Activated CD4-positive, alpha-beta T cell treated with anti-CD3 and anti-CD28 coated beads, Interleukin-2, amount 50 U/mL, for 16 hours (primary cell): ENCODE results near the gene MT1H.

ENCODE experiments used
- DNase-seq: peaks from one replicate; pipeline ENCODE4 v3.0.0-alpha.2; 2020

MT1H gene

DNA sequence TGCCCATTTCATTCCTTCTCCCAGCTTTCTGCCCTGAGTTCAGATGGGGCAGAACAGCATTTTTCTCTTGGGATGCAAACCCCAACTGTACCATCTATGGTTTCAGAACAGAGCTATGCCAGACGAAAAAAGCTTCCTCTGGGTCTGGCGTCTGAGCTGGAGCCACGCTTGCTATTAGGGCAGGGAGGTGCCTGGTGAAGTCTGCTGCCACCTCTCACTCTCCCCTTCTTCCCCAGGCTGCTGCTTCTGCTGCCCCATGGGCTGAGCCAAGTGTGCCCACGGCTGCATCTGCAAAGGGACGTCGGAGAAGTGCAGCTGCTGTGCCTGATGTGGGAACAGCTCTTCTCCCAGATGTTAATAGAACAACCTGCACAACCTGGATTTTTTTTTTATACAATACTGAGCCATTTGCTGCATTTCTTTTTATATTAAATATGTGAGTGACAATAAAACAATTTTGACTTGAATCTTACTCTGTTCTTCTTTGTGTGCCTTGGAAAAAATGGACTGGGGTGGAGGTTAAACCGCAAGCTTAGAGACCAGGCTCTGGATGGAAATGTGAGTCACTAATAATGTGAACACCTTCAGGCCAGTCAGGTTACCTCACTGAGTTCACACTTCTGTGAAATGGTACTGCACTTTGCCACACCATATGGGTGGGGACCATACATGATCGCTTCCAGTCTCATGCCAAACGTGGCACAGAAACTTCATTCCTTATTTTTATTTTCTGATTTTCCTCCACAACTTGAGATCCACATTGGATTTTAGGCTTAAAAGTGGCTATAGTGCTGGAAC is 32.8 kb upstream of the MT1H start:
- DNase-seq, result no peak

DNA sequence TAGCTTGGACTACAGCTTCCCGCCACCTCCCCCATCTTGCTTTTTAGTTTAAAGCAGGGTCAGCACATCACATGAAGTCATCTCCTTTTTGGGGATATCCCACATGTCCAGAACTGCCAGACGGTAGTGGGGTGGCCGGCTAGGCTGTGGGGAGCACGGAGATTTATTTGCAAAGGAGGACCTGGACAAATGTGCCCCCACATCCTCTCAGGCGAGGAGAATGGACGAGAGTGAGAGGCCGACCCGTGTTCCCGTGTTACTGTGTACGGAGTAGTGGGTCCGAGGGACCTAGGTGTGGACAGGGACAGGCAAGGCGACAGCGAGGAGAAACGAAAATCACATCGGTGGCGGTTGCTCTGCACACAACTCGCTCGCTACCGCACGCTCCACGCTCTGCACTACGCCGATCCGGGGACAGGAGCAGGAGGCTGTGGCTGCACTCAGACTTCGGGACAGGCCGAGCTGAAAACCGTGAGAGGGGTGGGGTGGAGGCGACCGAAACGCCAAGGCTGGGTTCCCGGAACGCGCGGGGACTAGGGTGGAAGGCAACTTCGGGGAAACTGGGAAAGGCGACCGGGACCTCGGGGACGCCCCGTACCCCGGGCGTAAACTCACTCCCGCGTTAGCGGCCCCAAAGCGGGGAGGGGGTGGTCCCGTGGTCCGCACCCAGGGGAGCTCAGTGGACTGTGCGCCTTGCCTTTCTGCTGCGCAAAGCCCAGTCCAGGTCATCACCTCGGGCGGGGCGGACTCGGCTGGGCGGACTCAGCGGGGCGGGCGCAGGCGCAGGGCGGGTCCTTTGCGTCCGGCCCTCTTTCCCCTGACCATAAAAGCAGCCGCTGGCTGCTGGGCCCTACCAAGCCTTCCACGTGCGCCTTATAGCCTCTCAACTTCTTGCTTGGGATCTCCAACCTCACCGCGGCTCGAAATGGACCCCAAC is 31.5 kb upstream of the MT1H start, which contains the start of gene MT1A:
Gene MT1A (plus strand): TSS at position 853 of the 937 bp plus-strand sequence. CDS start 73 bp downstream, at position 926.
- DNase-seq, result no peak

DNA sequence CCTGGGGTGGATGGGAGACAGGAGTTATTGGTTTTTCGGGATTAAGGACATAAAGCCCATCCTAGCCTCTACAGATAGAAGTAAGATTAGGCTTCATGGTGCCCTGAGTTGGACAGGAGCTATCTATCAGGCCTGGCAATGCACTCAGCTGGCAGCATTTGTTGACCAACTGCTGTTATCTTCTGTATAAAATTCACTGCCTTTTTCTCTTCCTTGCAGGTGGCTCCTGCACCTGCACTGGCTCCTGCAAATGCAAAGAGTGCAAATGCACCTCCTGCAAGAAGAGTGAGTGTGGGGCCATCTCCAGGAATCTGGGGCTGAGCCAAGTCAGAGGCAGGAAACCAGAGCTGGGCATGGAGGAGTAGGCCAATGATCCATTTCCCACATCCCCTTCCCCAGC is 30.6 kb upstream of the MT1H start:
- no peak for DNase-seq

DNA sequence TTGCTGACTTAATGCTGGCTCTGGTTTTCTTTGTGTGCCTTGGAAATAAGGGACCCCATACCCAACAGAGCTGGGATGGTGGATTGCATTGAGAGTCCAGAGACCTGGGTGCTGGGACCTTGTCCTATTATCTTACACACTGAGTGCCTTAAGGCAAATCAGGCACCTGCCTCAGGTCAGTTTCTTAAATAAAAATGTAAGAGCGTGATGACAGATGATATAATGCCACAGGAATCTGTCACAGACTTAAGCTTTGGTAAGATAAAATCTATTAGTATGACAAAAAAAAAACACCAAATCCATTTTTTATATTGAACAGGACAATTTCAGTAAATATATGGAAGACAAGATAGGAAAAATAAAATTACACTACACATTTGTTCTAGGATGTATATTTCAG is 29.5 kb upstream of the MT1H start:
- no peak for DNase-seq

DNA sequence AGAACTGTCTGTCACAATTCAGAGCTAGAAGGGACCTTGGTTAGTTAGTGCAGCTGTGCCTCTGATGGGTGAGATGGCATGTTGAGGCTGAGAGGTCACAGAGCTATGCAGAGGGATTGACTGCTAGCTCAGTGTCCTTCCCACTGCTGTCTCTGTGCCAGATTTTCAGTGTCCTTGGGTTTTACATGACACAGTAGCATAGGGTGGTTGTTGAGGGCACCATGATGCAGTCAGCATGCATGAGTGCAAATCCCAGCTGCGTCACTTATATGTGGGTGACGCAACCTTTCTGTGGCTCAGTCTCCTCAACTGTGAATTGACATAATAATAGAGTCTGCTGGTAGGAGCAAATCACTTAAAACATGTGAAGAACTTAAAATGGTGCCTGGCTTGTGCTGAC is 28.4 kb upstream of the MT1H start:
- DNase-seq, result no peak

DNA sequence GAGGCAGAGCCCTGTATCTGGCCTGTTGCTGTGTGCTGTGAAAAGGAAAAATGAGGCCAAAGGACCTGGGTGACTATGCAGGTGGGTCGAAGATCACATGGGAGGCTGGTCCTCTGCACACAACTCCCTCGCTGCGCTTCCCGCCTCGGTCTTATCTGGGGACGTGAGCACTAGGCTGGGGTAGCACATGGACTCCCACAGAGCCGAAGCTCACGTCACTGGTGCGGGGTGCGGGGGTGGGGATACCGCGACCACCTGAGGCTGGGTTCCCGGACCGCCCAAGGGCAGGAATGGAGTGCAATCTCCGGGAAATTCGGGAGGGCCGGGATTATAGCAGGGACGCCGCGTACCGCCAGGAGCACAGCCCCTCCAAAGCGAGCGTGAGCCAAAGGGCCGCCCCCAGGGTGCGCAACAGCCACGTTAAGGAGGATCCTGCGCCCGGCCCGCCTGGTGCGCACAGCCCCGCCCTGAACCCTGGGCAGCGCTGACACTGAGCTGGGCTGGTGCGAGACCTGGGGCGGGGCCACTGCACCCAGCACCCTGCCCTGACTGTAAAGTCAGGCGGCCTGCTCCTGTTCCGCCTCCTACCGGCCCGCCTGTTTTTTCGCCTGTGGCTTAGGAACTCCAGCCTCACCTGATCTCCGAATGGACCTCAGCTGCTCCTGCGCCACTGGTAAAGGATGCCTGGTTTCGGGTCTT is 26.4 kb upstream of the MT1H start:
- DNase-seq, result peak; percentile 78

DNA sequence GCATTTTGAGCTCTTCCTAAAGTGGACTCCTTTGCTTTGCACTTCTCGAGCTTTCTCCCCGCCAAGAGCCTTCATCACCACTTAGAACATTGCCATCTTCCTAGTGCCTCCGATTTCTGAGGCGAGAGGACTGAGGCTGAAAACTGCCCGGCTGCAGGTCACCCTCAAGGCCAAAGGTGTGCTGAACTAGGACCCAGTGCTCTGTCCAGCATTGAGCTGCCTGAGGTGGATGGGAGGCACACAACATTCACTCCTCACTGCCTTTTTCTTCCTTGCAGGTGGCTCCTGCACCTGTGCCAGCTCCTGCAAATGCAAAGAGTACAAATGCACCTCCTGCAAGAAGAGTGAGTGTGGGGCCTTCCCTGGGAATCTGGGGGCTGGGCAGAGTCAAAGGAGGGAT is 25.8 kb upstream of the MT1H start:
- no peak for DNase-seq

DNA sequence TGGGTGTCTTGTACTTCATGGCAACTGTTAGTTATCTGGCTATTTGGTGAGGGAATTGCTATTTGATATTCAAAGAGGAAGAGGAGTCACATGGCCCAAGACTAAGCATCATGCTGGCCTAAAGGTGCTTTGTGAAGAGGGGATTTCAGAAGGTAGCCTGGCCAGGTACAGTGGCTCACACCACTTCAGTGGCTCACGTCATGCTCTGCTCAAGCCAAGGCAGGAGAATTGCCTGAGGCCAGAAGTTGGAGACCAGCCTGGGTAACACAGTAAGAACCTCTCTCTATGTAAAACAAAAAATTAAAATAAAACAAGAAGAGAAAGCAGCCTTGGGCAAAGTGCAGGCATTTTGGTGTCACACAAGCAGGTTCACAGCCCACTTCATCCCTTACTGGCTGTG is 24.3 kb upstream of the MT1H start:
- no peak for DNase-seq

DNA sequence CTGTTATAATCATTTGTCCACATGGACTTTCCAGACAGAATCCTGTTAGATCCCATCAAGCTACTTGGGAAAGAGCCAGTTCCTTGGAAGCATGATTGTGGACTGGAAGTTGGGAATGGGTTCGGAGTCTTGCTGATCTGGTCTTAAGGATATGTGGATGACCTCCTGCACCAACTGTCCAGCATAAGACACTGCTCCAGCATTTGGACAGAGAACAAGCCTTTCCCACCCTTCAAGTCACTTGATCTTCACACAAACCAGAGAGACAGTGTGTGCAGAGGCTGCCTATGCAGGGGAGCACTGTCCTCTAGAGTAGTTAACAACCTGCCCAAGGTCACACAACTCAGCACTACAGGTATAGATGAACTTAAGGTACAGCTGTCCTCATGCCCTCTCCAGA is 23.8 kb upstream of the MT1H start:
- DNase-seq, result no peak

DNA sequence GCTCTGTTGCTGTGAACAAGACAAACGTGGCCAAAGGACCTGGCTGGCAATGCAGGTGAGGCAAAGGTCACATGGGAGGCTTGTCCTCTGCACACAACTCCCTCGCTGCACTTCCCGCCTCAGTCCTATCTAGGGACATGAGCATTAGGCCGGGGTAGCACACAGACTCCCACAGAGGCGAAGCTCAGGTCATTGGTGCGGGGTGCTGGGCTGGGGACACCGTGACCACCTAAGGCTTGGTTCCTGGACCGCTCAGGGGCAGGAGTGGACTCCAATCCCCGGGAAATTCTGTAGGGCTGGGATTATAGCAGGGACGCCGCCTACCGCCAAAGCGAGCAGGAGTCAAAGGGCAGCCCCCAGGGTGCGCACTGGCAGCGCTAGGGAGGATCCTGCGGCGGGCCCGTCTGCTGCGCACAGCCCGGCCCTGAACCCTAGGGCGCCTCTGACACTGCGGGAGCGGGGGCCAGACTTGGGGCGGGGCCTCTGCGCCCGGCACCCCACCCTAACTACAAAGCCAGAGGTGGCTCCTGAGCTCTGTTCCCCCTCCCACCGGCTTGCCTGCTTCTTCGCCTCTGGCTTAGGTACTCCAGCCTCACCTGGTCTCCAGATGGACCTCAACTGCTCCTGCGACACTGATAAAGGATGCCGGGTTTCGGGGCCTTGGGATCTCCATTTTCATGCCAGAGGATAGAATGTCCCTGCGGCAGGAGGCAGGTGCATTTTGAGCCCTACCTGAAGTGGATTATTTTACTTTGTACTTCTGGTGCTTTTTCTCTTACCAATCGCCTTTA is 21.8 kb upstream of the MT1H start:
- DNase-seq, result no peak

DNA sequence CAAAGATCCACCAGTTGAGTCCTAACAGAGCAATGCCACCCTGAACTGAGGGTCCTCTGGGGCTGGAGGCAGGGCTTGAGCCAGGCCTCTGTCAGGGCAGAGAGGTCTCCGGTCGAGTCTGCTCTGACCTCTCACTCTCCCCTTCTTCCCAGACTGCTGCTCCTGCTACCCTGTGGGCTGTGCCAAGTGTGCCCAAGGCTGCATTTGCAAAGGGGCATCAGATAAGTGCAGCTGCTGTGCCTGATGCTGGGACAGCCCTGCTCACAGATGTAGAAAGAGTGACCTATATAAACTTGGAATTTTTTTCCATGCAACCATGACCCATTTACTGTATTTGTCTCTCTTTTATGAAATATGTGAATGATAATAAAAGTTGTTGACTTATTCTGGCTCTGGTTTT is 20.3 kb upstream of the MT1H start:
- DNase-seq, result no peak

DNA sequence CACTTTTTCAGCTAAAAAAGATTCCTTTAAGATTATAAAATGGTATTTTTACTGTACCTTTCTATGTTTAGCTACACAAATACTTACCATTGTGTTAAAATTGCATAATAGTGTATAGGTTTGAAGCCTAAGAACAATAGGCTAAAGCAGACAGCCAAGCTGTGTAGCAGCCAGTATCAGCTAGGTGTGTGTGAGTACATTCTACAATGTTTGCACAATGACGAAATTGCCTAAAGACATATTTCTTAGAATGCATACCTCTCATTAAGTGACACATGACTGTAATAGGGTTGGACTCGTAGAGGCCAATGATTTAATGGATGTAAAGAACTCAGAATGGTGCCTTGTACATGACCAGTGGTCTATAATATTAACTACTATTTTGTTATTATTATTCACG is 19.8 kb upstream of the MT1H start:
- DNase-seq, result no peak

DNA sequence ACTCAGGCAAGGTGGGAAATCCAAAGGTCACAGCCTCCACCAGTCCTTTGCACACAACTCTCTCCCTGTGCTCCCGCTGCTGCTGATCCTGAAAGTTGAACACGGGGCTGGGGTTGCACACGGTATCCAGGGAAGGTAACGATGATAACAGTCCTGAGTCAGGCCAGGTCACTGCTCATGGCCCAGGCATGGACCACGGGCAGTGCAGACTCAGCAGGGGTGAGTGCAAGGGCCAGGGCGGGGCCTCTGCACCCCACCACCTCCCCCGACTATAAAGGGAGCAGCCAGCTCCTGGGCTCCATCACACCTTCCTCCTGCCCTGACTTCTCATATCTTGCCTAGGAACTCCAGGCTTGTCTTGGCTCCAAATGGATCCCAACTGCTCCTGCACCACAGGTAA is 18.0 kb upstream of the MT1H start, which contains the start of gene MT1B:
Gene MT1B (plus strand): TSS at position 301 of the 400 bp plus-strand sequence. CDS start 68 bp downstream, at position 369.
- no peak for DNase-seq

DNA sequence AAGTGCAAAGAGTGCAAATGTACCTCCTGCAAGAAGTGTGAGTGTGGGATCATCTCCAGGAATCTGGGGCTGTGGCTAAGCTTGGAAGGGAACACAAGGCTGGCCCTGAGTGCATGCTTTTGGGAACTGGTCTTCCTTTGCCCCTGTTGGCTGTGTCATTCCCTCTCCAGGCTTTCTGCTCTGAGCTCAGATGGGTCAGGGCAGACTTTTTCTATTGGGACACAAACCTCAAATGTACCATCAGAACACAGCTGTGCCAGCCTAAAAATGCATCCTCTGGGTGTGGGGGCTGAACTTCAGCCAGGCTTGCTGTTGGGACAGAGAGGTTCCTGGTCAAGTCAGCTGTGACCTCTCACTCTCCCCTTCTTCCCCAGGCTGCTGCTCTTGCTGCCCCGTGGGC is 17.0 kb upstream of the MT1H start:
- no peak for DNase-seq

DNA sequence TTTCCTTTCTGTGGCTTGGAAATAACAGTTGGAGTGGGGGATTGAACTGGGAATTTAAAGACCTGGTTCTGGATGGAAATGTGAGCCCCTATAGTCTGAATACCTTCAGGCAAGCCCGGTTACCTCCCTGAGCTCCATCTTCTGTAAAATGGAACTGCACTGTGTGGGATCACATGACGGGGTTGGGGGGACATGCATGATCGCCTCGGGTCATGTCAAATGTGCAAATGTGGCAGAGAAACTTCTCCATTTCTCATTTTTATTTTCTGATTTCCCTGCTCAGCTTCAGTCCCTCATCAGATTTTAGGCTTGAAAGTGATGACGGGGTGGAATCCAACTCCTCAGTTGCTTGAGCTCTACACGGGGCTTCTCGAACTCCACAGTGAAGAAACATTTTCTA is 16.4 kb upstream of the MT1H start:
- no peak for DNase-seq

DNA sequence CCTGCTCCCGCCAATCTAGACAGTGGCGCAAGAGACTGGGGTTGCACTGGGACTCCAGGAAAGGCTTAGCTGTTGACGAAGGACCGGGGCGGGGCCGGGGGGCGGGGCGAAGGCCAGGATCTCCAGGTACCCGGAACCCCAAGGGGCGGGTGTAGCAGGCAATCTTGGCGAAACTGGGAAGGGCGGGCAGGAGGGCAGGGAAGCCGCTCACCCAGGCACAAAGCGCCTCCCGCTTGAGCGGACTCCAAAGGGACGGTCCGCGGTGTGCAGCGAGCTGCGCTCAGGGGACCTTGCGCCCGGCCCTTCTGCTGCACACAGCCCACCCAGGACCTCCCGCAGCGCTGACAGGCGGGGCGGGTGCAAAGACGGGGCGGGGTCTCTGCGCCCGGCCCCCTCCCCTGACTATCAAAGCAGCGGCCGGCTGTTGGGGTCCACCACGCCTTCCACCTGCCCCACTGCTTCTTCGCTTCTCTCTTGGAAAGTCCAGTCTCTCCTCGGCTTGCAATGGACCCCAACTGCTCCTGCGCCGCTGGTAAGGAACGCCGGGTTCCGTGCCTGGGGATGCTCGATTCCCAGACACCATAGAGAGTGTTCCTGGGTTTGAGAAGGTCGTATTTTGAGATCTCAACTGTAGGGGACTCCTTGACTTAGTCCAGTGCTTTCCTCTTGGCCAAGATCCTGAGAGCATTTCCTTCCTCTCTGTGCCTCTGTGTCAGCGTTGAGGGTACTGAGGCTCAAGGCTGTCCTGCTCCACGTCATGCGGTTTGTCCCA is 11.9 kb upstream of the MT1H start, which contains the start of gene MT1F:
Gene MT1F (plus strand): TSS at position 405 of the 772 bp plus-strand sequence. CDS start 100 bp downstream, at position 505.
- peak; percentile 54 for DNase-seq

DNA sequence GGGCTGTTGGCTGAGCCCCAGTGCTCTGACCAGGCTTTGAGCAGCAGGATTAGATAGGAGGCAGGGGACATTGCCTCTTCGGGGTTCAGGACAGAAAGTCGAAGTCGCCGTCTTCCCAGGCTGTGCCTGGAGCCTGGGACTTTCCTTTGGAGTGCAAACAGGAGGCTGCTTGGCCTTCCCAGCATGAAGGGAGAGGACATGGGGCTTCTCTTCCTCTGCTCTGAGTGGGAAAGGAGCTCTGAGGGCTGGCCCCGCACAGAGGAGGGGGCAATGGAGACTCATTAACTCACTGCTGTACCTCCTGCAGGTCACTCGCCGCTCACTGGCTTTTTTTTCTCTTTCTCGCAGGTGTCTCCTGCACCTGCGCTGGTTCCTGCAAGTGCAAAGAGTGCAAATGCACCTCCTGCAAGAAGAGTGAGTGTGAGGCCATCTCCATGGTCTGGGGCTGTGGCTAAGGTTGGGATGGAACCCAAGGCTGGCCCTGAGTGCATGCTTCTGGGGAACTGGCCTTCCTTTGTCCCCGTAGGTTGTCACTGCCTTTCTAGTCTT is 11.2 kb upstream of the MT1H start:
- no peak for DNase-seq

DNA sequence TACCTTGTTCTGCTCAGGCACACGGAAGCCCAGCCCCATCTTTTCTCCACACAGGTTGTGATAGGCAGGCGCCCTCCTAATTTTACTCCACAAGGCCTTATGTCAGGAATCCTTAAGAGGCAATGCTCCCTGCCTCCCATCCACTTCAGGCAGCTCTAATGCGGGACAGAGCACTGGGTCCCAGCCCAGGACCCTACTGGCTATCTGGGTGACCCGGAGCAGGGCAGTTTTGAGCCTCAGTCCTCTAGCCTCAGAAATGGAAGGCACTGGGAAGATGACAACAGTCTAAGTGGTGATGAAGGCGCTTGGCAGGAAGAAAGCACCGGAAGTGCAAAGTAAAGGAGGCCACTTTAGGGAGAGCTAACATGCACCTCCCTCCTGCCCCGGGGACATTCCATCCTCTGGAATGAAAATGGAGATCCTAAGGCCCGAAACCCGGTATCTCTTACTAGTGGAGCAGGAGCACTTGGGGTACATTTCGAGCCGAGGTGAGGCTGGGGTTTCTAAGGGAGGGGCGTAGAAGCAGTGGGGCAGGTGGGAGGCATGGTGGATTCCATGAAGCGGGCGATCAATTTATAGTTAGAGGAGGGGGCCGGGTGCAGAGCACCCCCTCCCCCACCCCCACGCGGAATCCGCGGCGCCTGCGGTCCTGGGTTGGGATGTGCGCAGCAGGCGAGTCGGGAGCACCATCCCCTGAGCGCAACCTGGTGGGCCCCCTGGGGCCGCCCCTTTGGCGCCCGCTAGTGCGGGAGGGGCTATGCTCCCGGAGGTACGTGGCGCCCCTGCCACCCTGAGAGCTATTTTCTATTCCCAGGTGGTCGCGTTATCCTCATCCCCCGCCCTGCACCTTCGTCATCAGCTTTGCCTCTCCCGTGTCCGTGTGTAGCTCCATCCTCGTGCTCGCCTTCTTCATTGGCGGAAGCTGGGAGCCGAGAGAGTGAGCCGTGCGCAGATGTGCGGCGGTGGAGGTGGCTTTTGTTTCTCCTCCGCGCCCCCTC is 7.0 kb upstream of the MT1H start:
- no peak for DNase-seq

DNA sequence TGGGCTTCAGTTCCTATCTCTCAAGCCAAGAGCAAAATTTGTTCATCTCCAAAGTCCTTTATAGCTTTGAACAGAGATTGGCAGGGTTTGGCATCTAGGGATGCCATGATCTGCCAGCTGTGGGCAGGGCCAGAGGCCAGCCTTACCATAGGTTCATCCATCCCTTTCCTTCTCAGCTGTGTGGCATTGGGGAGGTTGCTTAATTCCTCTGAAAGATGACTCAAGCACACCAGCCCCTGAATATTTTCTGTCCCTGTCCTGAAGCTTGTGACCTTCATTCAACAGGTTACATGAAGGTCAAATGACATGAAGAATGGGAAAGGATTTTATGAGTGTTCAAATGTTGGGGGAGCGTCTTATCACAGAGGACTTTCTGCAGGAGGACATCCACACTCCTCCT is 5.1 kb upstream of the MT1H start:
- DNase-seq, result no peak
